HepG2 (cell line): ENCODE data around the gene HDDC2. TPM values are rescaled to one million over a fixed set of nuclear protein-coding genes. Genes with fewer than 3 reads are reported as not detected.

Experiments
- ATAC-seq: fragments of 200-7000 bp; cut with Tn5 transposase; 3 replicates; pipeline ENCODE4 v1.9.1; 2020; ENCODE audit warnings: mild to moderate bottlenecking, moderate library complexity
- BruUV-seq: library from RNA; stranded (reverse); fragments of 400-500 nt; replicated peaks from 2 replicates; lab custom pipeline; 2021; lab: Mats Ljungman, UMichigan
- CTCF ChIA-PET: fragments of 300-600 bp; formaldehyde crosslinking; extraction: SDS; loops from one replicate; lab custom pipeline; 2021; ENCODE audit warnings: low total read pairs, inconsistent platforms, low intra/inter-chr PET ratio; lab: Yijun Ruan, JAX
- POLR2A ChIA-PET: fragments of 350-600 bp; sonication (Branson Sonifier 250); formaldehyde crosslinking; loops from one replicate; lab custom pipeline; 2020; ENCODE audit warnings: antibody characterized with exemption, inconsistent platforms; lab: Yijun Ruan, JAX
- DNase-seq: peaks from one replicate; pipeline ENCODE4 v3.0.0-alpha.2; 2015; ENCODE audit warnings: low spot score
- FAIRE-seq: peaks from 3 replicates; lab custom pipeline; 2011; peaks lifted over from hg19 to GRCh38; lab: Jason Lieb, UNC
- H2AFZ ChIP-seq: one replicate; pipeline ENCODE4 v1.6.1; 2011; ENCODE audit warnings: low read length, inconsistent platforms
- H3K27ac ChIP-seq: fragments of 300-600 bp; 3 replicates; pipeline ENCODE4 v1.8.0; 2011; ENCODE audit warnings: mixed run types, mild to moderate bottlenecking, mixed read lengths, low read length, inconsistent platforms; ENCODE audit not compliant: insufficient read depth; ENCODE audit errors: extremely low read length
- H3K27me3 ChIP-seq, 2 experiments: fragments of 200-600 bp in 1 of 2; 2 replicates in 1 of 2; 3 replicates in 1 of 2; pipeline versions ENCODE4 v1.6.0 to v1.8.0; 2011; ENCODE audit warnings: low read length in 2 of 2, mild to moderate bottlenecking in 2 of 2, moderate library complexity in 2 of 2, inconsistent platforms in 1 of 2; ENCODE audit not compliant: insufficient read depth in 2 of 2, control insufficient read depth in 1 of 2
- H3K36me3 ChIP-seq, 2 experiments: fragments of 200-600 bp in 1 of 2; replicated peaks in 1 of 2; 2 replicates in 1 of 2; 3 replicates in 1 of 2; pipeline versions ENCODE4 v1.5.1 to v1.8.0; 2011; ENCODE audit warnings: low read length in 2 of 2, inconsistent platforms in 1 of 2; ENCODE audit not compliant: insufficient read depth in 2 of 2, control insufficient read depth in 1 of 2
- H3K4me1 ChIP-seq: 2 replicates; pipeline ENCODE4 v1.5.1; 2012; ENCODE audit warnings: low read length, inconsistent platforms; ENCODE audit not compliant: insufficient read depth
- H3K4me2 ChIP-seq: 2 replicates; pipeline ENCODE4 v1.6.0; 2011; ENCODE audit warnings: low read depth, low read length, inconsistent platforms
- H3K4me3 ChIP-seq, 3 experiments: fragments of 200-600 bp in 1 of 3; sonication (generic), shearing (Covaris generic) in 1 of 3; replicated peaks in 1 of 3; 2 replicates each; pipeline ENCODE4 v1.5.1; 2011 to 2016; ENCODE audit warnings: low read length in 3 of 3, inconsistent platforms in 2 of 3, low read depth in 2 of 3, mild to moderate bottlenecking in 2 of 3, control low read depth in 1 of 3, mixed read lengths in 1 of 3; ENCODE audit not compliant: insufficient read depth in 1 of 3
- H3K79me2 ChIP-seq: one replicate; pipeline ENCODE4 v1.6.1; 2011; ENCODE audit warnings: low read length, inconsistent platforms; ENCODE audit not compliant: insufficient read depth
- H3K9ac ChIP-seq: 2 replicates; pipeline ENCODE4 v1.6.0; 2011; ENCODE audit warnings: mild to moderate bottlenecking, low read depth, low read length, inconsistent platforms; ENCODE audit not compliant: insufficient read depth
- H3K9me3 ChIP-seq: 2 replicates; pipeline ENCODE4 v1.5.1; 2012; ENCODE audit warnings: mild to moderate bottlenecking, low read length
- H4K20me1 ChIP-seq: 2 replicates; pipeline ENCODE4 v1.6.0; 2011; ENCODE audit warnings: inconsistent platforms, mild to moderate bottlenecking, low read length, moderate library complexity; ENCODE audit not compliant: insufficient read depth
- AHDC1 ChIP-seq: sonication (generic); formaldehyde crosslinking; IDR thresholded peaks from 2 replicates; pipeline ENCODE4 v1.5.1; 2020; ENCODE audit warnings: mild to moderate bottlenecking, missing genetic modification reagents, borderline replicate concordance
- ATF1 ChIP-seq: IDR thresholded peaks from 2 replicates; pipeline ENCODE4 v1.6.1; 2016; ENCODE audit warnings: mild to moderate bottlenecking, control low read depth
- GPN1 ChIP-seq: sonication (generic); formaldehyde crosslinking; IDR thresholded peaks from 2 replicates; pipeline ENCODE4 v1.5.1; 2020; ENCODE audit warnings: missing genetic modification reagents, borderline replicate concordance
- IRF2 ChIP-seq: IDR thresholded peaks from 2 replicates; pipeline ENCODE4 v1.6.1; 2018; ENCODE audit warnings: missing genetic modification reagents, missing compliant biosample characterization
- KDM5A ChIP-seq: fragments of 200-600 bp; sonication (generic); IDR thresholded peaks from 2 replicates; pipeline ENCODE4 v1.7.0; 2018; ENCODE audit warnings: antibody characterized with exemption, mild to moderate bottlenecking, low read length, borderline replicate concordance
- KDM6A ChIP-seq: IDR thresholded peaks from 2 replicates; pipeline ENCODE4 v1.6.1; 2016; ENCODE audit warnings: low read depth
- MIER3 ChIP-seq: IDR thresholded peaks from 2 replicates; pipeline ENCODE4 v1.6.1; 2016; ENCODE audit warnings: missing compliant biosample characterization, borderline replicate concordance
- MTA3 ChIP-seq: sonication (generic); formaldehyde crosslinking; IDR thresholded peaks from 2 replicates; pipeline ENCODE4 v1.4.0; 2020; ENCODE audit warnings: missing genetic modification reagents
- NFRKB ChIP-seq: fragments of 450-650 bp; IDR thresholded peaks from 2 replicates; pipeline ENCODE4 v1.6.1; 2017
- POGK ChIP-seq: sonication (generic); formaldehyde crosslinking; conservative IDR thresholded peaks from 2 replicates; pipeline ENCODE4 v1.8.0; 2022; ENCODE audit warnings: mild to moderate bottlenecking, moderate library complexity, missing genetic modification reagents
- PPARG ChIP-seq: conservative IDR thresholded peaks from 2 replicates; pipeline ENCODE4 v1.6.1; 2016; ENCODE audit warnings: missing biosample characterization, missing genetic modification reagents
- SIX1 ChIP-seq: sonication (generic); formaldehyde crosslinking; IDR thresholded peaks from 2 replicates; pipeline ENCODE4 v1.4.0; 2020; ENCODE audit warnings: missing genetic modification reagents, borderline replicate concordance
- SIX4 ChIP-seq: sonication (generic); formaldehyde crosslinking; IDR thresholded peaks from 2 replicates; pipeline ENCODE4 v1.4.0; 2020; ENCODE audit warnings: missing genetic modification reagents
- ZNF331 ChIP-seq: sonication (generic); formaldehyde crosslinking; IDR thresholded peaks from 2 replicates; pipeline ENCODE4 v1.4.0; 2020; ENCODE audit warnings: missing genetic modification reagents
- ZNF484 ChIP-seq: sonication (generic); formaldehyde crosslinking; IDR thresholded peaks from 2 replicates; pipeline ENCODE4 v1.5.1; 2020; ENCODE audit warnings: mild to moderate bottlenecking, low read depth, missing genetic modification reagents, borderline replicate concordance
- ZNF644 ChIP-seq: IDR thresholded peaks from 2 replicates; pipeline ENCODE4 v1.6.1; 2016; ENCODE audit warnings: low read depth
- ZNF674 ChIP-seq: sonication (generic); formaldehyde crosslinking; IDR thresholded peaks from 2 replicates; pipeline ENCODE4 v1.5.0; 2020; ENCODE audit warnings: low read depth, mild to moderate bottlenecking, missing genetic modification reagents
- ZNF781 ChIP-seq: sonication (generic); formaldehyde crosslinking; IDR thresholded peaks from 2 replicates; pipeline ENCODE4 v1.5.1; 2020; ENCODE audit warnings: borderline replicate concordance, mild to moderate bottlenecking, missing genetic modification reagents; ENCODE audit errors: not compliant biosample characterization
- WGBS: methylation state at CpG from one replicate; pipeline ENCODE4 v1.1.6; 2017; ENCODE audit warnings: low lambda C conversion rate; 5-methylcytosine and 5-hydroxymethylcytosine counted together
- in situ Hi-C: cut with HindIII; loops from 2 replicates; pipeline ENCODE4 v1.10.0; 2017; ENCODE audit warnings: low pct_unique_long_range_greater_than_20kb; ENCODE audit not compliant: extremely low pct_ligation_motif_present
- intact Hi-C: fragments of 100-400 bp; cut with micrococcal nuclease; formaldehyde crosslinking; loops from one replicate; pipeline ENCODE4 v1.10.0; 2022; ENCODE audit not compliant: unreplicated experiment
- polyA plus RNA-seq, 8 experiments: library from polyadenylated mRNA; depleted of rRNA in 3 of 8; stranded (reverse) in 7 of 8; unstranded in 1 of 8; fragments of >200 nt; fragmentation: Illumina TruSeq in 4 of 8; extraction: Trizol in 4 of 8; gene quantifications; 2 replicates each; pipeline versions ENCODE4 v1.2.1 to v1.2.3, GENCODE V29; 2011 to 2016; ENCODE audit warnings: low read depth in 4 of 8, missing spikeins in 1 of 8, mixed read lengths in 1 of 8; ENCODE audit not compliant: insufficient read depth in 1 of 8
- total RNA-seq, 5 experiments: library from RNA; depleted of rRNA; stranded (reverse); fragments of >200 nt; fragmentation: Illumina TruSeq; extraction: Trizol; gene quantifications; 2 replicates each; pipeline ENCODE4 v1.2.3, GENCODE V29; 2016; ENCODE audit warnings: low read depth in 1 of 5

HDDC2 gene
- total and polyA plus RNA-seq, 2 of the 13 experiments (the other 11 are each of a cell fraction or from before 2014, with no cell fraction given) = 76.7 to 78.7 TPM

GRCh38 chr6:125300992-125301434 is 754 bp downstream of the HDDC2 start:
- H3K4me2 ChIP-seq = peak overlapping the region; percentile 77
- in situ Hi-C loops = loop anchor here (10.0 to 25.0 kb wide), 2 partner anchors 654 to 1811 kb away; partner anchors contain the start of genes HINT3 and RSPO3
- DNase-seq (no peak), FAIRE-seq (no peak), ATAC-seq (no peak)
- POLR2A ChIA-PET = interaction anchor here (1.2 to 2.6 kb wide), 6 partner anchors 9 to 685 kb away, joined by 3 to 16 read pairs (median 4); partner anchors contain the start of genes NCOA7 and TRMT11
- H3K9ac ChIP-seq = peak overlapping the region; percentile 84
- WGBS = 2% methylated on average over 11 of the region's 11 CpGs
- BruUV-seq = TSS peak; percentile 57
- H2AFZ ChIP-seq = peak overlapping the region; percentile 59
- no peaks in the 10 kb centered on the region for H4K20me1 ChIP-seq
- H3K27me3 ChIP-seq = peaks cover 0 to 4% of the 10 kb centered on the region in 2 experiments; a peak in 1 of 5 replicates
- peaks cover 31% of the 10 kb centered on the region for H3K4me1 ChIP-seq
- H3K4me3 ChIP-seq = peak overlapping the region; percentile 54 to 85 (median 84)
- peaks cover 7% of the 10 kb centered on the region; the same call in 1 of the 2 replicates for H3K9me3 ChIP-seq
- H3K36me3 ChIP-seq = peaks cover 7 to 14% of the 10 kb centered on the region in 2 experiments; a peak in 4 of 5 replicates
- H3K27ac ChIP-seq = peak overlapping the region; percentile 67
- intact Hi-C loops = loop anchor here (1.0 to 5.0 kb wide), 2 partner anchors 109 to 148 kb away; partner anchors contain the start of gene TPD52L1
- CTCF ChIA-PET = no interaction called here
- no peaks in the 10 kb centered on the region for H3K79me2 ChIP-seq
- TF ChIP-seq NFRKB (no peak), SIX4 (no peak), ZNF331 (CRISPR knock-in tag) (no peak), KDM5A (peak; percentile 18; the same call in 1 of the 2 replicates), ZNF674 (0 out of 2 replicates have a peak, but pooled peaks have one; percentile 9), ZNF644 (CRISPR knock-in tag) (no peak), SIX1 (0 out of 2 replicates have a peak, but pooled peaks have one; percentile 6), MIER3 (CRISPR knock-in tag) (no peak), MTA3 (CRISPR knock-in tag) (no peak), KDM6A (CRISPR knock-in tag) (no peak), ZNF484 (CRISPR knock-in tag) (no peak), IRF2 (CRISPR knock-in tag) (no peak), ATF1 (CRISPR knock-in tag) (no peak), POGK (CRISPR knock-in tag) (no peak), GPN1 (CRISPR knock-in tag) (no peak), AHDC1 (CRISPR knock-in tag) (0 out of 2 replicates have a peak, but pooled peaks have one; percentile 4), ZNF781 (CRISPR knock-in tag) (peak; percentile 15), PPARG (CRISPR knock-in tag) (no peak)
